MM.1S (cell line): ENCODE results near the gene UBXN11.

Experiments used
- DNase-seq: peaks from one replicate; pipeline ENCODE4 v3.0.0-alpha.2; 2015
- H2AFZ ChIP-seq: fragments of 300-600 bp; sonication (generic); 2 replicates; pipeline ENCODE4 v1.6.0; 2016; ENCODE audit warnings: antibody characterized with exemption, low read length
- H3F3A ChIP-seq: fragments of 300-600 bp; sonication (generic); 2 replicates; pipeline ENCODE4 v1.6.1; 2016; ENCODE audit warnings: mild to moderate bottlenecking, antibody characterized with exemption, low read length, moderate library complexity, mixed read lengths; ENCODE audit not compliant: insufficient read depth
- H3K27ac ChIP-seq: fragments of 300-600 bp; sonication (generic); 2 replicates; pipeline ENCODE4 v1.5.1; 2016; ENCODE audit warnings: mild to moderate bottlenecking, low read length
- H3K27me3 ChIP-seq: fragments of 300-600 bp; sonication (generic); replicated peaks from 2 replicates; pipeline ENCODE4 v1.6.0; 2016; ENCODE audit warnings: low read length; ENCODE audit not compliant: insufficient read depth
- H3K36me3 ChIP-seq: fragments of 300-600 bp; sonication (generic); replicated peaks from 2 replicates; pipeline ENCODE4 v1.6.1; 2016; ENCODE audit warnings: mild to moderate bottlenecking, low read length, mixed read lengths; ENCODE audit not compliant: insufficient read depth
- H3K4me1 ChIP-seq: fragments of 300-600 bp; sonication (generic); 2 replicates; pipeline ENCODE4 v1.6.1; 2016; ENCODE audit warnings: low read length, mixed read lengths
- H3K4me2 ChIP-seq: fragments of 300-600 bp; sonication (generic); 2 replicates; pipeline ENCODE4 v1.6.0; 2016; ENCODE audit warnings: low read depth, low read length
- H3K4me3 ChIP-seq: fragments of 300-600 bp; sonication (generic); 2 replicates; pipeline ENCODE4 v1.5.1; 2016; ENCODE audit warnings: low read length, mixed read lengths
- H3K79me2 ChIP-seq: fragments of 300-600 bp; sonication (generic); 2 replicates; pipeline ENCODE4 v1.6.1; 2016; ENCODE audit warnings: mixed run types, low read length, mixed read lengths
- H3K9ac ChIP-seq: fragments of 300-600 bp; sonication (generic); 2 replicates; pipeline ENCODE4 v1.6.1; 2016; ENCODE audit warnings: low read length, mixed read lengths
- H3K9me2 ChIP-seq: fragments of 300-600 bp; sonication (generic); replicated peaks from 2 replicates; pipeline ENCODE4 v1.6.1; 2016; ENCODE audit warnings: mild to moderate bottlenecking, low read length, mixed read lengths; ENCODE audit not compliant: insufficient read depth
- H3K9me3 ChIP-seq: fragments of 300-600 bp; sonication (generic); replicated peaks from 2 replicates; pipeline ENCODE4 v1.6.1; 2016; ENCODE audit warnings: mild to moderate bottlenecking, low read length, mixed read lengths; ENCODE audit not compliant: insufficient read depth
- H4K20me1 ChIP-seq: fragments of 300-600 bp; sonication (generic); 2 replicates; pipeline ENCODE4 v1.6.1; 2016; ENCODE audit warnings: mild to moderate bottlenecking, low read length, moderate library complexity, mixed read lengths; ENCODE audit not compliant: insufficient read depth
- CTCF ChIP-seq: fragments of 300-600 bp; sonication (generic); IDR thresholded peaks from 2 replicates; pipeline ENCODE4 v1.5.1; 2016; ENCODE audit warnings: antibody characterized with exemption, low read length, mixed read lengths
- EZH2 ChIP-seq: fragments of 300-600 bp; sonication (generic); optimal IDR thresholded peaks from 2 replicates; pipeline ENCODE3; 2017; ENCODE audit warnings: low read depth, mild to moderate bottlenecking, antibody characterized with exemption, low read length, mixed read lengths
- EZH2phosphoT487 ChIP-seq: fragments of 300-600 bp; sonication (generic); IDR thresholded peaks from 2 replicates; pipeline ENCODE4 v1.6.1; 2018; ENCODE audit warnings: antibody characterized with exemption, low read length

UBXN11 gene

GRCh38 chr1:26351590-26352337 is 45.3 kb upstream of the UBXN11 start:
- Histone ChIP-seq H2AFZ (no peak overlapping the region), H3K79me2 (no peaks in the 10 kb centered on the region)
- TF ChIP-seq EZH2 (no peak), CTCF (no peak), EZH2phosphoT487 (no peak)

GRCh38 chr1:26350701-26351589 is 44.5 kb upstream of the UBXN11 start:
- Histone ChIP-seq H3K9ac (no peak overlapping the region), H2AFZ (no peak overlapping the region), H4K20me1 (no peaks in the 10 kb centered on the region), H3K27ac (no peak overlapping the region), H3K4me1 (no peaks in the 10 kb centered on the region), H3K27me3 (no peaks in the 10 kb centered on the region), H3F3A (no peaks in the 10 kb centered on the region), H3K36me3 (no peaks in the 10 kb centered on the region), H3K9me3 (no peaks in the 10 kb centered on the region), H3K79me2 (no peaks in the 10 kb centered on the region), H3K9me2 (no peaks in the 10 kb centered on the region), H3K4me3 (no peak overlapping the region), H3K4me2 (no peak overlapping the region)
- no peak for TF ChIP-seq EZH2phosphoT487
- TF ChIP-seq EZH2, result no peak
- no peak for TF ChIP-seq CTCF
- no peak for DNase-seq

More at GRCh38 chr1:26351590-26352337, 45.3 kb upstream of the UBXN11 start:
- H3K4me1 ChIP-seq, result no peaks in the 10 kb centered on the region
- no peak overlapping the region for H3K4me2 ChIP-seq
- H4K20me1 ChIP-seq, result no peaks in the 10 kb centered on the region
- H3K27me3 ChIP-seq, result no peaks in the 10 kb centered on the region
- H3F3A ChIP-seq, result no peaks in the 10 kb centered on the region
- no peak overlapping the region for H3K9ac ChIP-seq
- H3K4me3 ChIP-seq, result no peak overlapping the region
- no peaks in the 10 kb centered on the region for H3K9me3 ChIP-seq
- no peak overlapping the region for H3K27ac ChIP-seq
- DNase-seq, result no peak
- H3K9me2 ChIP-seq, result no peaks in the 10 kb centered on the region
- no peaks in the 10 kb centered on the region for H3K36me3 ChIP-seq

- H3K27me3 ChIP-seq, result no peaks in the 10 kb centered on the region
- no peak overlapping the region for H3K4me2 ChIP-seq
- TF ChIP-seq EZH2phosphoT487 (no peak), EZH2 (no peak), CTCF (no peak)
- H2AFZ ChIP-seq, result no peak overlapping the region
- H3K9me3 ChIP-seq, result no peaks in the 10 kb centered on the region
- no peak overlapping the region for H3K4me3 ChIP-seq
- H3K4me1 ChIP-seq, result no peaks in the 10 kb centered on the region
- H3K79me2 ChIP-seq, result no peaks in the 10 kb centered on the region
- no peak overlapping the region for H3K9ac ChIP-seq
- DNase-seq, result no peak
- H3K27ac ChIP-seq, result no peak overlapping the region
- H3K36me3 ChIP-seq, result no peaks in the 10 kb centered on the region
- no peaks in the 10 kb centered on the region for H4K20me1 ChIP-seq
- no peaks in the 10 kb centered on the region for H3F3A ChIP-seq
- no peaks in the 10 kb centered on the region for H3K9me2 ChIP-seq
These were observed 43.9 kb upstream of the UBXN11 start for GRCh38 chr1:26350343-26350700.
